HepG2 (cell line): ENCODE data around the gene ARHGEF39. TPM values are rescaled to one million over a fixed set of nuclear protein-coding genes. Genes with fewer than 3 reads are reported as not detected.
A peak's percentile ranks its signal among the peaks of the same experiment; 100 is the strongest.

Source experiments
- ARID2 ChIP-seq: sonication (generic); formaldehyde crosslinking; IDR thresholded peaks from 2 replicates; pipeline ENCODE4 v1.8.1; 2022; ENCODE audit warnings: mild to moderate bottlenecking, missing genetic modification reagents, borderline replicate concordance
- BATF2 ChIP-seq: sonication (generic); formaldehyde crosslinking; IDR thresholded peaks from 2 replicates; pipeline ENCODE4 v1.8.0; 2022; ENCODE audit warnings: mild to moderate bottlenecking, missing genetic modification reagents, moderate library complexity
- CBX5 ChIP-seq: sonication (generic); formaldehyde crosslinking; IDR thresholded peaks from 2 replicates; pipeline ENCODE4 v1.4.0; 2020; ENCODE audit warnings: missing genetic modification reagents, borderline replicate concordance
- CCAR2 ChIP-seq: fragments of 200-400 bp; formaldehyde crosslinking; optimal IDR thresholded peaks from 2 replicates; pipeline ENCODE3; 2018; ENCODE audit warnings: low read depth, mild to moderate bottlenecking, low read length, moderate library complexity
- DBP ChIP-seq: sonication (generic); formaldehyde crosslinking; IDR thresholded peaks from 2 replicates; pipeline ENCODE4 v1.4.0; 2020; ENCODE audit warnings: missing genetic modification reagents; ENCODE audit errors: not compliant biosample characterization
- EHMT2 ChIP-seq: fragments of 200-600 bp; sonication (generic); IDR thresholded peaks from 2 replicates; pipeline ENCODE4 v1.7.0; 2017; ENCODE audit warnings: antibody characterized with exemption, low read depth, low read length, borderline replicate concordance
- ETV6 ChIP-seq: sonication (generic); formaldehyde crosslinking; conservative IDR thresholded peaks from 2 replicates; pipeline ENCODE4 v1.4.0; 2020; ENCODE audit warnings: missing genetic modification reagents
- GATAD1 ChIP-seq: IDR thresholded peaks from 2 replicates; pipeline ENCODE4 v1.6.1; 2016; ENCODE audit warnings: missing genetic modification reagents, missing compliant biosample characterization
- KDM2A ChIP-seq: sonication (generic); formaldehyde crosslinking; IDR thresholded peaks from 2 replicates; pipeline ENCODE4 v1.4.0; 2020; ENCODE audit warnings: low read depth, missing genetic modification reagents, borderline replicate concordance
- MTA3 ChIP-seq: sonication (generic); formaldehyde crosslinking; IDR thresholded peaks from 2 replicates; pipeline ENCODE4 v1.4.0; 2020; ENCODE audit warnings: missing genetic modification reagents
- PAWR ChIP-seq: sonication (generic); formaldehyde crosslinking; IDR thresholded peaks from 2 replicates; pipeline ENCODE4 v1.4.0; 2020; ENCODE audit warnings: missing genetic modification reagents, mild to moderate bottlenecking, borderline replicate concordance
- POLR2AphosphoS2 ChIP-seq: IDR thresholded peaks from 2 replicates; pipeline ENCODE4 v1.6.1; 2011; ENCODE audit warnings: low read depth, low read length, improper control_type of control experiment
- RFXAP ChIP-seq: sonication (generic); formaldehyde crosslinking; IDR thresholded peaks from 2 replicates; pipeline ENCODE4 v1.4.0; 2020; ENCODE audit warnings: missing genetic modification reagents, borderline replicate concordance
- SP5 ChIP-seq: IDR thresholded peaks from 2 replicates; pipeline ENCODE4 v1.6.1; 2016; ENCODE audit warnings: low read depth, borderline replicate concordance
- ZNF17 ChIP-seq: sonication (generic); formaldehyde crosslinking; IDR thresholded peaks from 2 replicates; pipeline ENCODE4 v1.5.0; 2020; ENCODE audit warnings: mild to moderate bottlenecking, missing genetic modification reagents
- ZNF512 ChIP-seq: sonication (generic); formaldehyde crosslinking; IDR thresholded peaks from 2 replicates; pipeline ENCODE4 v1.4.0; 2020; ENCODE audit warnings: mild to moderate bottlenecking, missing genetic modification reagents
- ZNF562 ChIP-seq: sonication (generic); formaldehyde crosslinking; IDR thresholded peaks from 2 replicates; pipeline ENCODE4 v1.8.0; 2022; ENCODE audit warnings: missing genetic modification reagents, borderline replicate concordance
- ZNF569 ChIP-seq: sonication (generic); formaldehyde crosslinking; IDR thresholded peaks from 2 replicates; pipeline ENCODE4 v1.5.0; 2020; ENCODE audit warnings: mild to moderate bottlenecking, missing genetic modification reagents, moderate library complexity, borderline replicate concordance
- ZNF619 ChIP-seq: sonication (generic); formaldehyde crosslinking; IDR thresholded peaks from 2 replicates; pipeline ENCODE4 v1.4.0; 2020; ENCODE audit warnings: mild to moderate bottlenecking, missing genetic modification reagents
- ZZZ3 ChIP-seq: sonication (generic); formaldehyde crosslinking; IDR thresholded peaks from 2 replicates; pipeline ENCODE4 v1.4.0; 2020; ENCODE audit warnings: missing genetic modification reagents, mild to moderate bottlenecking, borderline replicate concordance
- polyA plus RNA-seq, 8 experiments: library from polyadenylated mRNA; depleted of rRNA in 3 of 8; stranded (reverse) in 7 of 8; unstranded in 1 of 8; fragments of >200 nt; fragmentation: Illumina TruSeq in 4 of 8; extraction: Trizol in 4 of 8; gene quantifications; 2 replicates each; pipeline versions ENCODE4 v1.2.1 to v1.2.3, GENCODE V29; 2011 to 2016; ENCODE audit warnings: low read depth in 4 of 8, missing spikeins in 1 of 8, mixed read lengths in 1 of 8; ENCODE audit not compliant: insufficient read depth in 1 of 8
- total RNA-seq, 5 experiments: library from RNA; depleted of rRNA; stranded (reverse); fragments of >200 nt; fragmentation: Illumina TruSeq; extraction: Trizol; gene quantifications; 2 replicates each; pipeline ENCODE4 v1.2.3, GENCODE V29; 2016; ENCODE audit warnings: low read depth in 1 of 5
- TF ChIP-seq, protein P1 (sequence below): sonication (generic); formaldehyde crosslinking; IDR thresholded peaks from 2 replicates; pipeline ENCODE4 v1.4.0; 2020; ENCODE audit warnings: missing genetic modification reagents
- TF ChIP-seq, protein P2 (sequence below): sonication (generic); formaldehyde crosslinking; IDR thresholded peaks from 2 replicates; pipeline ENCODE4 v1.5.1; 2020; ENCODE audit warnings: mild to moderate bottlenecking, missing genetic modification reagents, borderline replicate concordance

Gene ARHGEF39
- total and polyA plus RNA-seq, 2 of the 13 experiments (the other 11 are each of a cell fraction or from before 2014, with no cell fraction given) = 11.2 to 12.3 TPM

GRCh38 chr9:35664531-35665470 lies at the start of gene ARHGEF39 (continued):
- TF ChIP-seq ZNF562 (peak; percentile 90), ZNF569 (CRISPR knock-in tag) (no peak), RFXAP (no peak; the same call in 1 of the 2 replicates), PAWR (CRISPR knock-in tag) (peak; percentile 51; the same call in 1 of the 2 replicates), CCAR2 (no peak), ARID2 (CRISPR knock-in tag) (0 out of 2 replicates have a peak, but pooled peaks have one; percentile 65), POLR2AphosphoS2 (no peak), BATF2 (CRISPR knock-in tag) (peak; percentile 99), ZNF512 (CRISPR knock-in tag) (no peak), ZZZ3 (CRISPR knock-in tag) (no peak), DBP (CRISPR knock-in tag) (no peak), EHMT2 (no peak), KDM2A (CRISPR knock-in tag) (peak; percentile 84), ETV6 (0 out of 2 replicates have a peak, but pooled peaks have one; percentile 31), GATAD1 (CRISPR knock-in tag) (peak; percentile 79), CBX5 (CRISPR knock-in tag) (no peak), MTA3 (CRISPR knock-in tag) (no peak), SP5 (CRISPR knock-in tag) (peak; percentile 70; the same call in 1 of the 2 replicates), ZNF619 (CRISPR knock-in tag) (no peak), ZNF17 (CRISPR knock-in tag) (no peak)
- TF ChIP-seq, protein P1, sequence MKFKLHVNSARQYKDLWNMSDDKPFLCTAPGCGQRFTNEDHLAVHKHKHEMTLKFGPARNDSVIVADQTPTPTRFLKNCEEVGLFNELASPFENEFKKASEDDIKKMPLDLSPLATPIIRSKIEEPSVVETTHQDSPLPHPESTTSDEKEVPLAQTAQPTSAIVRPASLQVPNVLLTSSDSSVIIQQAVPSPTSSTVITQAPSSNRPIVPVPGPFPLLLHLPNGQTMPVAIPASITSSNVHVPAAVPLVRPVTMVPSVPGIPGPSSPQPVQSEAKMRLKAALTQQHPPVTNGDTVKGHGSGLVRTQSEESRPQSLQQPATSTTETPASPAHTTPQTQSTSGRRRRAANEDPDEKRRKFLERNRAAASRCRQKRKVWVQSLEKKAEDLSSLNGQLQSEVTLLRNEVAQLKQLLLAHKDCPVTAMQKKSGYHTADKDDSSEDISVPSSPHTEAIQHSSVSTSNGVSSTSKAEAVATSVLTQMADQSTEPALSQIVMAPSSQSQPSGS (CRISPR knock-in tag) = peak; percentile 52; the same call in 1 of the 2 replicates
- TF ChIP-seq, protein P2, sequence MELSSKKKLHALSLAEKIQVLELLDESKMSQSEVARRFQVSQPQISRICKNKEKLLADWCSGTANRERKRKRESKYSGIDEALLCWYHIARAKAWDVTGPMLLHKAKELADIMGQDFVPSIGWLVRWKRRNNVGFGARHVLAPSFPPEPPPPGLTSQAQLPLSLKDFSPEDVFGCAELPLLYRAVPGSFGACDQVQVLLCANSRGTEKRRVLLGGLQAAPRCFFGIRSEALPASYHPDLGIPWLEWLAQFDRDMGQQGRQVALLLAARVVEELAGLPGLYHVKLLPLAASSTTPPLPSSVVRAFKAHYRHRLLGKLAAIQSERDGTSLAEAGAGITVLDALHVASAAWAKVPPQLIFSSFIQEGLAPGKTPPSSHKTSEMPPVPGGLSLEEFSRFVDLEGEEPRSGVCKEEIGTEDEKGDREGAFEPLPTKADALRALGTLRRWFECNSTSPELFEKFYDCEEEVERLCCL (CRISPR knock-in tag) = no peak
